GM12878 (cell line): ENCODE results near the gene EXD3. TPM values are rescaled to one million over a fixed set of nuclear protein-coding genes. Genes with fewer than 3 reads are reported as not detected.

Experiments
- ATAC-seq: fragments of 200-7000 bp; cut with Tn5 transposase; 3 replicates; pipeline ENCODE4 v1.9.1; 2020; ENCODE audit warnings: mild to moderate bottlenecking, moderate library complexity
- BruUV-seq: library from RNA; stranded (reverse); fragments of 400-500 nt; replicated peaks from 2 replicates; lab custom pipeline; 2021; lab: Mats Ljungman, UMichigan
- CTCF ChIA-PET: fragments of 300-600 bp; sonication (Branson Sonifier 250); formaldehyde crosslinking; extraction: SDS; loops from one replicate; lab custom pipeline; 2021; ENCODE audit warnings: inconsistent platforms; lab: Yijun Ruan, JAX
- POLR2A ChIA-PET: fragments of 350-600 bp; formaldehyde crosslinking; extraction: SDS; loops from one replicate; lab custom pipeline; 2021; ENCODE audit warnings: inconsistent platforms; lab: Charles Lee
- RAD21 ChIA-PET: fragments of 300-600 bp; sonication (Branson Sonifier 250); formaldehyde crosslinking; loops from one replicate; lab custom pipeline; 2023; ENCODE audit warnings: antibody characterized with exemption; ENCODE audit not compliant: unreplicated experiment; lab: Charles Lee
- SMC1A ChIA-PET: fragments of 300-600 bp; sonication (Branson Sonifier 250); formaldehyde crosslinking; loops from one replicate; lab custom pipeline; 2023; ENCODE audit not compliant: unreplicated experiment, uncharacterized antibody; lab: Charles Lee
- DNase-seq: peaks from one replicate; pipeline ENCODE4 v3.0.0-alpha.2; 2011; ENCODE audit warnings: low read depth, low spot score
- FAIRE-seq: peaks from 3 replicates; lab custom pipeline; 2011; peaks lifted over from hg19 to GRCh38; lab: Jason Lieb, UNC
- H2AFZ ChIP-seq: 2 replicates; pipeline ENCODE4 v1.6.0; 2011; ENCODE audit warnings: low read depth, low read length, control low read depth; ENCODE audit not compliant: control insufficient read depth
- H3K27ac ChIP-seq: 2 replicates; pipeline ENCODE4 v1.5.1; 2011; ENCODE audit warnings: control low read depth; ENCODE audit not compliant: control insufficient read depth, insufficient read depth
- H3K27me3 ChIP-seq, 2 experiments: replicated peaks in 1 of 2; 2 replicates each; pipeline versions ENCODE4 v1.6.0 to v1.6.1; 2011; ENCODE audit warnings: low read length in 1 of 2; ENCODE audit not compliant: control insufficient read depth in 2 of 2, insufficient read depth in 2 of 2
- H3K36me3 ChIP-seq, 2 experiments: 2 replicates each; pipeline ENCODE4 v1.5.1; 2011; ENCODE audit warnings: low read length in 1 of 2; ENCODE audit not compliant: control insufficient read depth in 2 of 2, insufficient read depth in 2 of 2
- H3K4me1 ChIP-seq: 2 replicates; pipeline ENCODE4 v1.6.1; 2011; ENCODE audit warnings: mild to moderate bottlenecking, low read length, moderate library complexity, mixed read lengths; ENCODE audit not compliant: control insufficient read depth, insufficient read depth
- H3K4me2 ChIP-seq: 2 replicates; pipeline ENCODE4 v1.6.0; 2011; ENCODE audit warnings: control low read depth; ENCODE audit not compliant: control insufficient read depth, insufficient read depth
- H3K4me3 ChIP-seq: fragments of 200-600 bp; sonication (generic); 2 replicates; pipeline ENCODE4 v1.5.1; 2016
- H3K79me2 ChIP-seq: 2 replicates; pipeline ENCODE4 v1.6.0; 2011; ENCODE audit warnings: low read length; ENCODE audit not compliant: control insufficient read depth, insufficient read depth
- H3K9ac ChIP-seq: 2 replicates; pipeline ENCODE4 v1.8.0; 2011; ENCODE audit warnings: low read length, control low read depth, mixed read lengths; ENCODE audit not compliant: control insufficient read depth, insufficient read depth
- H3K9me3 ChIP-seq: replicated peaks from 3 replicates; pipeline ENCODE4 v1.5.1; 2011; ENCODE audit warnings: mild to moderate bottlenecking, low read length; ENCODE audit not compliant: control insufficient read depth, insufficient read depth
- H4K20me1 ChIP-seq: 2 replicates; pipeline ENCODE4 v1.6.0; 2011; ENCODE audit not compliant: control insufficient read depth, insufficient read depth
- FOXM1 ChIP-seq: IDR thresholded peaks from 2 replicates; pipeline ENCODE4 v1.6.1; 2012; ENCODE audit warnings: low read depth, mild to moderate bottlenecking, inconsistent platforms, low read length, moderate library complexity
- MEF2A ChIP-seq: IDR thresholded peaks from 2 replicates; pipeline ENCODE4 v1.6.1; 2011; ENCODE audit warnings: low read depth, mild to moderate bottlenecking, low read length, moderate library complexity; ENCODE audit not compliant: insufficient read depth
- MTA2 ChIP-seq: fragments of 450-650 bp; IDR thresholded peaks from 2 replicates; pipeline ENCODE4 v1.6.1; 2016; ENCODE audit warnings: low read depth, mild to moderate bottlenecking, moderate library complexity
- NR2C2 ChIP-seq: IDR thresholded peaks from 2 replicates; pipeline ENCODE4 v1.6.1; 2011; ENCODE audit warnings: borderline replicate concordance, low read depth; ENCODE audit not compliant: control insufficient read depth, insufficient read length
- PKNOX1 ChIP-seq: fragments of 450-650 bp; IDR thresholded peaks from 2 replicates; pipeline ENCODE4 v1.6.1; 2016; ENCODE audit warnings: mild to moderate bottlenecking
- SMC3 ChIP-seq: IDR thresholded peaks from 2 replicates; pipeline ENCODE4 v1.6.1; 2011; ENCODE audit warnings: low read length, improper control_type of control experiment, borderline replicate concordance
- STAT1 ChIP-seq: fragments of 450-650 bp; conservative IDR thresholded peaks from 2 replicates; pipeline ENCODE4 v1.6.1; 2014; ENCODE audit warnings: antibody characterized with exemption, mild to moderate bottlenecking
- YY1 ChIP-seq: IDR thresholded peaks from 2 replicates; pipeline ENCODE4 v1.6.1; 2011; ENCODE audit warnings: low read depth, mild to moderate bottlenecking, low read length
- ZBTB4 ChIP-seq: fragments of 450-650 bp; formaldehyde crosslinking; IDR thresholded peaks from 2 replicates; pipeline ENCODE4 v1.4.0; 2022; ENCODE audit warnings: mild to moderate bottlenecking, moderate library complexity
- ZNF24 ChIP-seq: fragments of 450-650 bp; IDR thresholded peaks from 2 replicates; pipeline ENCODE4 v1.6.1; 2017; ENCODE audit warnings: antibody characterized with exemption, mild to moderate bottlenecking
- ZNF622 ChIP-seq: fragments of 450-650 bp; IDR thresholded peaks from 2 replicates; pipeline ENCODE4 v1.6.1; 2017; ENCODE audit warnings: mild to moderate bottlenecking, inconsistent platforms
- WGBS: methylation state at CpG from one replicate; pipeline ENCODE4 v1.1.6; 2016; ENCODE audit warnings: low lambda C conversion rate; ENCODE audit not compliant: insufficient replicate concordance, insufficient coverage; ENCODE audit errors: missing lambda C conversion rate; 5-methylcytosine and 5-hydroxymethylcytosine counted together
- in situ Hi-C: fragments of 300-500 bp; cut with MboI; formaldehyde crosslinking; loops from 9 replicates; pipeline ENCODE4 v1.14.3; 2018; ENCODE audit warnings: mixed read lengths
- intact Hi-C: fragments of 100-400 bp; cut with micrococcal nuclease; formaldehyde crosslinking; loops from one replicate; pipeline ENCODE4 v1.14.2; 2022; ENCODE audit not compliant: unreplicated experiment
- polyA plus RNA-seq, 11 experiments: library from polyadenylated mRNA; depleted of rRNA in 4 of 11; unstranded in 6 of 11; stranded (reverse) in 5 of 11; fragments of >200 nt; fragmentation: Nextera tagmentation in 4 of 11; fragmentation: Illumina TruSeq in 1 of 11; extraction: Ambion mirVana in 4 of 11; extraction: Trizol in 1 of 11; gene quantifications; 1 replicate in 1 of 11; 2 replicates in 10 of 11; pipeline versions ENCODE4 v1.2.1 to v1.2.3, GENCODE V29; 2011 to 2016; ENCODE audit warnings: inconsistent platforms in 2 of 11, missing spikeins in 2 of 11, low read depth in 1 of 11
- total RNA-seq, 4 experiments: library from RNA; depleted of rRNA in 3 of 4; stranded (reverse); fragments of >200 nt in 3 of 4; fragmentation: Illumina TruSeq in 1 of 4; extraction: Trizol in 1 of 4; gene quantifications; 2 replicates each; pipeline versions ENCODE4 v1.2.1 to v1.2.3, GENCODE V29; 2013 to 2021

Gene EXD3
- total and polyA plus RNA-seq, 10 of the 15 experiments (the other 5 are each of a cell fraction or from before 2014, with no cell fraction given), result 0.21 to 7.1 (median 3.6) TPM

GRCh38 chr9:137406876-137407589 lies 15.9 kb downstream of the EXD3 start (continued):
- peak; percentile 64 for TF ChIP-seq YY1
- no peak for TF ChIP-seq MEF2A
- TF ChIP-seq SMC3, result peak; percentile 53
- no peak for TF ChIP-seq FOXM1
- TF ChIP-seq ZNF622, result no peak
- TF ChIP-seq STAT1, result 0 out of 2 replicates have a peak, but pooled peaks have one; percentile 22
- TF ChIP-seq ZNF24, result peak; percentile 61; the same call in 1 of the 2 replicates

- H3K4me3 ChIP-seq, result no peak overlapping the region; the same call in 1 of the 2 replicates
- H3K4me2 ChIP-seq, result no peak overlapping the region
- H3K4me1 ChIP-seq, result peaks cover 13% of the 10 kb centered on the region
- no peak for ATAC-seq
- SMC1A ChIA-PET, result no interaction called here
- H4K20me1 ChIP-seq, result no peaks in the 10 kb centered on the region
- TF ChIP-seq PKNOX1 (no peak), ZBTB4 (CRISPR knock-in tag) (no peak), NR2C2 (no peak), MTA2 (no peak)
- TF ChIP-seq, all 136 proteins: peak for 0
- POLR2A ChIA-PET, result no interaction called here
- H2AFZ ChIP-seq, result no peak overlapping the region
- CTCF ChIA-PET, result interaction anchor here (0.7 to 1.0 kb wide), 2 partner anchors 118 to 310 kb away, joined by 3 read pairs; no protein-coding TSS in a partner anchor
- RAD21 ChIA-PET, result interaction anchor here (1.0 kb wide), 1 partner anchor 104 kb away, joined by 3 read pairs; the partner anchor contains the start of gene NRARP
- FAIRE-seq (no peak), DNase-seq (no peak)
- no peak overlapping the region for H3K27ac ChIP-seq
- intact Hi-C loops, result loop anchor here (2.0 kb wide), 1 partner anchor 103 kb away; the partner anchor contains the start of gene NRARP
- H3K9ac ChIP-seq, result no peak overlapping the region; the same call in 1 of the 2 replicates
- BruUV-seq, result no TSS peak
- H3K9me3 ChIP-seq, result peaks cover 14% of the 10 kb centered on the region
- no peaks in the 10 kb centered on the region for H3K79me2 ChIP-seq
- 72% methylated on average over 20 of the region's 20 CpGs for WGBS
- in situ Hi-C loops, result loop anchor here (5.0 kb wide), 1 partner anchor 114 kb away; no protein-coding TSS in a partner anchor
- H3K27me3 ChIP-seq, result no peaks in the 10 kb centered on the region
- no peaks in the 10 kb centered on the region; a peak in 1 of 4 replicates for H3K36me3 ChIP-seq
Observed at GRCh38 chr9:137406085-137406760, 16.7 kb downstream of the EXD3 start.
